ENCODE data around the gene ZNF444.

The ZNF444 gene

GRCh38 chr19:56124578-56124977 is 16.5 kb upstream of the ZNF444 start:
- no peak for TF ChIP-seq CTCF (IDR thresholded peaks at IDR 0.05)
- no peak overlapping the region for H3K27ac Mint-ChIP-seq
- H3K9me3 Mint-ChIP-seq = no peaks in the 10 kb centered on the region
- no peak overlapping the region for H3K4me3 Mint-ChIP-seq
- no peak for DNase-seq
- H3K36me3 Mint-ChIP-seq (ENCODE audit: low read depth) = no peaks in the 10 kb centered on the region
- peaks cover 10% of the 10 kb centered on the region for H3K27me3 Mint-ChIP-seq (ENCODE audit: low read depth, poor library complexity)
- H3K4me1 Mint-ChIP-seq = peaks cover 28% of the 10 kb centered on the region

- H3K36me3 Mint-ChIP-seq (ENCODE audit: low read depth) = no peaks in the 10 kb centered on the region
- peaks cover 20% of the 10 kb centered on the region for H3K4me1 Mint-ChIP-seq
- TF ChIP-seq CTCF (IDR thresholded peaks at IDR 0.05) = no peak
- H3K27me3 Mint-ChIP-seq (ENCODE audit: low read depth, poor library complexity) = peaks cover 10% of the 10 kb centered on the region
- no peaks in the 10 kb centered on the region for H3K9me3 Mint-ChIP-seq
- DNase-seq = no peak
- no peak overlapping the region for H3K4me3 Mint-ChIP-seq
- H3K27ac Mint-ChIP-seq = peak overlapping the region; percentile 83
Measured at GRCh38 chr19:56125806-56126590, 15.1 kb upstream of the ZNF444 start.

GRCh38 chr19:56126983-56127780 is 13.9 kb upstream of the ZNF444 start:
- no peak for DNase-seq
- peaks cover 5% of the 10 kb centered on the region for H3K27me3 Mint-ChIP-seq (ENCODE audit: low read depth, poor library complexity)
- no peak for TF ChIP-seq CTCF (IDR thresholded peaks at IDR 0.05)
- peaks cover 22% of the 10 kb centered on the region for H3K4me1 Mint-ChIP-seq
- H3K4me3 Mint-ChIP-seq = no peak overlapping the region
- H3K9me3 Mint-ChIP-seq = no peaks in the 10 kb centered on the region
- H3K27ac Mint-ChIP-seq = peak overlapping the region; percentile 45
- no peaks in the 10 kb centered on the region for H3K36me3 Mint-ChIP-seq (ENCODE audit: low read depth)

GRCh38 chr19:56130006-56130405 is 11.1 kb upstream of the ZNF444 start:
- no peak overlapping the region for H3K4me3 Mint-ChIP-seq
- no peak for TF ChIP-seq CTCF (IDR thresholded peaks at IDR 0.05)
- H3K27ac Mint-ChIP-seq = no peak overlapping the region
- H3K9me3 Mint-ChIP-seq = no peaks in the 10 kb centered on the region
- H3K36me3 Mint-ChIP-seq (ENCODE audit: low read depth) = no peaks in the 10 kb centered on the region
- H3K27me3 Mint-ChIP-seq (ENCODE audit: low read depth, poor library complexity) = no peaks in the 10 kb centered on the region
- peaks cover 38% of the 10 kb centered on the region for H3K4me1 Mint-ChIP-seq
- no peak for DNase-seq

- Mint-ChIP-seq H3K9me3 (no peaks in the 10 kb centered on the region), H3K36me3 (ENCODE audit: low read depth) (no peaks in the 10 kb centered on the region), H3K27ac (peak overlapping the region; percentile 98)
Measured at GRCh38 chr19:56131651-56132050, 9.4 kb upstream of the ZNF444 start.

More at GRCh38 chr19:56131651-56132050, 9.4 kb upstream of the ZNF444 start:
- Mint-ChIP-seq H3K27me3 (ENCODE audit: low read depth, poor library complexity) (no peaks in the 10 kb centered on the region), H3K4me1 (peaks cover 36% of the 10 kb centered on the region), H3K4me3 (no peak overlapping the region)
- TF ChIP-seq CTCF (IDR thresholded peaks at IDR 0.05) = no peak
- DNase-seq = no peak

All from nephron progenitor cell (in vitro differentiated cells).